ENCODE results near the gene MFSD2B. TPM values are rescaled to one million over a fixed set of nuclear protein-coding genes. Genes with fewer than 3 reads are reported as not detected.
A peak's percentile ranks its signal among the peaks of the same experiment; 100 is the strongest.

MFSD2B gene
- 0.52 TPM for total RNA-seq

DNA sequence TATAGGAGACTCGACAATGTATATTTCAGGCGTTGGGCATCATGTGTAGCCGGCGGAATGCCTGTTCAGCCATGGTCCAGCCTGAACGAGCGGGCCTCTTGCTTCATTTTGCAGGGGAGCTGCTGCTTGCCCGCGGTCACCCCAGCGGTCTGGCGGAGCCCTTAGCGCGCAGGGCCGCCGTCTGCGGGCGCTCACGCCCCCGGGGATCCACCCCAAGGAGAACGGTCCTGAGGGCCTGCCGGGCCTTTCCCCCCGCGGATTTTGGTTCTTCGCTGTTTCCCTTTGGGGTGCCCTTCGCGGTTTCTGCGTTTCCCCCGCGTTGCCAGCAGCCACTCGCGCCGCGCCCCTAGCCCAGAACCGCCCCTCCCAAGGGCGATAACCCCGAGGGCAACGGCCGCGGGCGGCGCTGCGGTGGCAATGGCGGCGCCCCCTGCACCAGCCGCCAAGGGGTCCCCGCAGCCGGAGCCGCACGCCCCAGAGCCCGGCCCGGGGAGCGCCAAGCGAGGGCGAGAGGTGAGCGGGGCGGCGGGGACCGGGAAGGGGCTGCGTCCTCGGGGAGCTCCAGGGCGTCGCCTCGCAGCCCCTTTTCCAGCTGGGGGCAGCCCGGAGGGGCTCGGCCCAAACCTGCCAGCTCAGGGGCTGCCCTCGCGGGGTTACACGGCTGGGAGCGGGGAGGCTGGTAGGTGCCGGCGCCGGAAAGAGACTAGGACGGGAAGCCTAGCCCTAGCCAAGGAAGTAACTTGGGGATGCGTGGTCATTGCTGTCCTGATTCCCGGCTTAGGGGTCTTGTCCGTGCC lies at the start of gene MFSD2B:
TSS of gene MFSD2B (plus strand) at position 406 of the 797 bp plus-strand sequence. CDS start at position 418, 12 bp downstream.
- peak within 1 kb of the TSS; percentile 32 to 48 (median 35) for H3K4me3 ChIP-seq (ENCODE audit: low read length in 3 of 3)
- H3K27ac ChIP-seq (ENCODE audit: low read depth, low read length): no peak within 1 kb of the TSS
- no peaks in the 10 kb centered on the region for H3K9me3 ChIP-seq (ENCODE audit: control insufficient read depth in 3 of 3, low read length in 3 of 3)

GRCh38 chr2:23967846-23968245 lies 42.0 kb upstream of the MFSD2B start:
- Histone ChIP-seq H3K9me3 (ENCODE audit: control insufficient read depth in 3 of 3, low read length in 3 of 3) (no peaks in the 10 kb centered on the region), H3K9ac (ENCODE audit: low read depth in 1 of 3, low read length in 3 of 3) (no peak overlapping the region), H3K27ac (ENCODE audit: low read depth, low read length) (no peak overlapping the region), H3K36me3 (ENCODE audit: control insufficient read depth in 3 of 3, insufficient read depth in 3 of 3, low read length in 3 of 3) (peaks cover 7 to 16% (median 7%) of the 10 kb centered on the region in 3 donors), H3K4me1 (ENCODE audit: control insufficient read depth in 3 of 3, insufficient read depth in 3 of 3, low read length in 3 of 3) (no peaks in the 10 kb centered on the region), H3K4me3 (ENCODE audit: low read length in 3 of 3) (no peak overlapping the region), H3K27me3 (ENCODE audit: control insufficient read depth in 3 of 3, insufficient read depth in 3 of 3, low read length in 3 of 3) (no peaks in the 10 kb centered on the region)

More for the DNA sequence above, at the start of gene MFSD2B:
- H3K9ac ChIP-seq (ENCODE audit: low read depth in 1 of 3, low read length in 3 of 3): peak within 1 kb of the TSS in 2 of 3 donors; percentile 14 to 45
- no peaks in the 10 kb centered on the region for H3K36me3 ChIP-seq (ENCODE audit: control insufficient read depth in 3 of 3, insufficient read depth in 3 of 3, low read length in 3 of 3)
- H3K4me1 ChIP-seq (ENCODE audit: control insufficient read depth in 3 of 3, insufficient read depth in 3 of 3, low read length in 3 of 3): peaks cover 8 to 12% (median 9%) of the 10 kb centered on the region in 3 donors
- H3K27me3 ChIP-seq (ENCODE audit: control insufficient read depth in 3 of 3, insufficient read depth in 3 of 3, low read length in 3 of 3): peaks cover 27 to 36% (median 28%) of the 10 kb centered on the region in 3 donors

DNA sequence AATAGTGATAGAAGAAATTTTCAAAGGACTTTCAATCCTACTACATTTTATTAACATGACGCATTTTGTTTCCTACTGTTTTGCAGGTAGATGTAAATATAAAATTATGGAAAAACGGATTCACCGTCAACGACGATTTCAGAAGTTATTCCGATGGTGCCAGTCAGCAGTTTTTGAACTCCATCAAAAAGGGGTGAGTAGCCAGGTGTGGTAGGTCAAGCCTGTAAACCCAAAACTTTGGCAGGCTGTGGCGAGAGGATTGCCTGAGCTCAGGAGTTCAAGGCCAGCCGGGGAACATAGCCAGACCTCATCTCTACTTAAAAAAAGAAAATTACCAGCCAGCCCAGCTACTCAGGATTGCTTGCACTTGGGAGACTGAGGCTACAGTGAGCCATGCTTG lies 33.0 kb upstream of the MFSD2B start:
- Histone ChIP-seq H3K4me1 (ENCODE audit: control insufficient read depth in 3 of 3, insufficient read depth in 3 of 3, low read length in 3 of 3) (no peaks in the 10 kb centered on the region), H3K27me3 (ENCODE audit: control insufficient read depth in 3 of 3, insufficient read depth in 3 of 3, low read length in 3 of 3) (no peaks in the 10 kb centered on the region)

GRCh38 chr2:23988371-23988770 lies 21.5 kb upstream of the MFSD2B start:
- H3K36me3 ChIP-seq (ENCODE audit: control insufficient read depth in 3 of 3, insufficient read depth in 3 of 3, low read length in 3 of 3): peaks cover 0 to 16% (median 2%) of the 10 kb centered on the region in 3 donors
- no peak overlapping the region for H3K27ac ChIP-seq (ENCODE audit: low read depth, low read length)
- H3K9me3 ChIP-seq (ENCODE audit: control insufficient read depth in 3 of 3, low read length in 3 of 3): no peaks in the 10 kb centered on the region
- H3K4me1 ChIP-seq (ENCODE audit: control insufficient read depth in 3 of 3, insufficient read depth in 3 of 3, low read length in 3 of 3): no peaks in the 10 kb centered on the region
- no peaks in the 10 kb centered on the region for H3K27me3 ChIP-seq (ENCODE audit: control insufficient read depth in 3 of 3, insufficient read depth in 3 of 3, low read length in 3 of 3)
- H3K9ac ChIP-seq (ENCODE audit: low read depth in 1 of 3, low read length in 3 of 3): no peak overlapping the region
- H3K4me3 ChIP-seq (ENCODE audit: low read length in 3 of 3): no peak overlapping the region

More for the DNA sequence above, 33.0 kb upstream of the MFSD2B start:
- H3K27ac ChIP-seq (ENCODE audit: low read depth, low read length): no peak overlapping the region
- H3K9ac ChIP-seq (ENCODE audit: low read depth in 1 of 3, low read length in 3 of 3): no peak overlapping the region
- peaks cover 6 to 23% (median 19%) of the 10 kb centered on the region in 3 donors for H3K36me3 ChIP-seq (ENCODE audit: control insufficient read depth in 3 of 3, insufficient read depth in 3 of 3, low read length in 3 of 3)
- H3K9me3 ChIP-seq (ENCODE audit: control insufficient read depth in 3 of 3, low read length in 3 of 3): no peaks in the 10 kb centered on the region
- H3K4me3 ChIP-seq (ENCODE audit: low read length in 3 of 3): no peak overlapping the region

DNA sequence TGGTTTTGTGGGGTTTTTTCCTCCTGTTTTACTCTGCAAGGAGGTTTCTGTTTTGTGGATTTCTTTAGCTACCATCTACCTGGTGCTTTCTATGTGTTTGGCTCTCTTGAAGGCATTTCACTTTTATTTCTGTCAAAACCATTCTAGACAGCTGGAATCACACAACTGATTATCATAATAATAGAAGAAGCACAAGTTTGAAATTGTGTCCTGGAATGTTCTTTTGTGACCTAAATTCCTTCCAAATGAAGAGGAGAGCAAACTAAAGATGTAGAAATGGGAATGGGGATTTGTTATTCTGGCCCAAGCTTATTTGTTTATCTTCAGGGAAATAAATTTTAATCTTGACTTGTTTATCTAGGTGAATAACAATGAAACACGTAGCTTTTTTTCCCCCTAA lies 17.0 kb upstream of the MFSD2B start:
- Histone ChIP-seq H3K4me1 (ENCODE audit: control insufficient read depth in 3 of 3, insufficient read depth in 3 of 3, low read length in 3 of 3) (no peaks in the 10 kb centered on the region), H3K4me3 (ENCODE audit: low read length in 3 of 3) (no peak overlapping the region), H3K9me3 (ENCODE audit: control insufficient read depth in 3 of 3, low read length in 3 of 3) (no peaks in the 10 kb centered on the region), H3K27ac (ENCODE audit: low read depth, low read length) (no peak overlapping the region), H3K27me3 (ENCODE audit: control insufficient read depth in 3 of 3, insufficient read depth in 3 of 3, low read length in 3 of 3) (no peaks in the 10 kb centered on the region), H3K9ac (ENCODE audit: low read depth in 1 of 3, low read length in 3 of 3) (no peak overlapping the region), H3K36me3 (ENCODE audit: control insufficient read depth in 3 of 3, insufficient read depth in 3 of 3, low read length in 3 of 3) (peaks cover 0 to 4% (median 0%) of the 10 kb centered on the region in 3 donors)

GRCh38 chr2:23993736-23994269 lies 16.1 kb upstream of the MFSD2B start:
- peaks cover 0 to 5% (median 0%) of the 10 kb centered on the region in 3 donors for H3K36me3 ChIP-seq (ENCODE audit: control insufficient read depth in 3 of 3, insufficient read depth in 3 of 3, low read length in 3 of 3)
- H3K27me3 ChIP-seq (ENCODE audit: control insufficient read depth in 3 of 3, insufficient read depth in 3 of 3, low read length in 3 of 3): no peaks in the 10 kb centered on the region
- H3K27ac ChIP-seq (ENCODE audit: low read depth, low read length): no peak overlapping the region
- H3K4me1 ChIP-seq (ENCODE audit: control insufficient read depth in 3 of 3, insufficient read depth in 3 of 3, low read length in 3 of 3): no peaks in the 10 kb centered on the region
- H3K4me3 ChIP-seq (ENCODE audit: low read length in 3 of 3): no peak overlapping the region
- no peak overlapping the region for H3K9ac ChIP-seq (ENCODE audit: low read depth in 1 of 3, low read length in 3 of 3)
- no peaks in the 10 kb centered on the region for H3K9me3 ChIP-seq (ENCODE audit: control insufficient read depth in 3 of 3, low read length in 3 of 3)

DNA sequence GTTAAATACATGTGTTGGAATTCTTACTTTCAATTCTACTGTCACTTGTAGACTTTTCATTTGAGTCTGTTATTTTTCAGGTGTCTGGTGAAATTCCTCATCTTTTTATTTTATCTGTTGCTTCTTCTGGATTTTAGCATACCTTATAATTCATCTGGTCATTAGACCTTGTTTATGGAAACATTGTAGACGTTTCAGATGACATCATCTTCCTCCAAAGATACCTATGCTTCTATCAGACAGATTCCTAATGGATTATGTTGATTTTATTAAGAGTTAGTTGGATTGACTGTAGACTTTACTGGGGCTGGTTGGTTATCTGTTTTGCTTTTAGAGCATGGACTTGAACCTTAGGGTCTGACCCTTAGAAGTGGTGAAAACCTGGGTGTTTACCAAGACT lies 15.3 kb upstream of the MFSD2B start:
- H3K4me3 ChIP-seq (ENCODE audit: low read length in 3 of 3): no peak overlapping the region
- no peaks in the 10 kb centered on the region for H3K4me1 ChIP-seq (ENCODE audit: control insufficient read depth in 3 of 3, insufficient read depth in 3 of 3, low read length in 3 of 3)
- H3K9ac ChIP-seq (ENCODE audit: low read depth in 1 of 3, low read length in 3 of 3): no peak overlapping the region
- no peaks in the 10 kb centered on the region for H3K27me3 ChIP-seq (ENCODE audit: control insufficient read depth in 3 of 3, insufficient read depth in 3 of 3, low read length in 3 of 3)
- H3K9me3 ChIP-seq (ENCODE audit: control insufficient read depth in 3 of 3, low read length in 3 of 3): no peaks in the 10 kb centered on the region
- peaks cover 0 to 10% (median 2%) of the 10 kb centered on the region in 3 donors for H3K36me3 ChIP-seq (ENCODE audit: control insufficient read depth in 3 of 3, insufficient read depth in 3 of 3, low read length in 3 of 3)
- no peak overlapping the region for H3K27ac ChIP-seq (ENCODE audit: low read depth, low read length)

DNA sequence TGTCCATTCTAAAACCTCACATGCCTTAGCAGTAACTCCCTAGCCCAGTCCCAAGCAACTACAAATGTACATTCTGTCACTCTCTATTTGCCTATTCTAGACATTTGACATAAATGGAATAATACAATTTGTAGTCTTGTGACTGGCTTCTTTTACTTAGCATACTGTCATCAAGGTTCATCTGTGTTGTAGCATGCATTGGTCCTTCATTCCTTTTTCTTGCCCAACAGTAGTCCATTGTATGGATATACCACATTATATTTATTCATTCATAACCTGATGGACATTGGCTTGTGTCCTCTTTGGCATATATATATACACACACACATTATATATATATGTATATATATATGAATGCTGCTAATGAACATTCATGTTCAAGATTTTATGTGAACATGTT lies 2.2 kb upstream of the MFSD2B start:
- H3K4me3 ChIP-seq (ENCODE audit: low read length in 3 of 3): no peak overlapping the region
- peaks cover 0 to 2% (median 0%) of the 10 kb centered on the region in 3 donors for H3K36me3 ChIP-seq (ENCODE audit: control insufficient read depth in 3 of 3, insufficient read depth in 3 of 3, low read length in 3 of 3)
- H3K27ac ChIP-seq (ENCODE audit: low read depth, low read length): no peak overlapping the region
- peaks cover 27 to 30% (median 28%) of the 10 kb centered on the region in 3 donors for H3K27me3 ChIP-seq (ENCODE audit: control insufficient read depth in 3 of 3, insufficient read depth in 3 of 3, low read length in 3 of 3)
- H3K4me1 ChIP-seq (ENCODE audit: control insufficient read depth in 3 of 3, insufficient read depth in 3 of 3, low read length in 3 of 3): peaks cover 8 to 12% (median 9%) of the 10 kb centered on the region in 3 donors
- H3K9ac ChIP-seq (ENCODE audit: low read depth in 1 of 3, low read length in 3 of 3): no peak overlapping the region
- H3K9me3 ChIP-seq (ENCODE audit: control insufficient read depth in 3 of 3, low read length in 3 of 3): no peaks in the 10 kb centered on the region

GRCh38 chr2:24008672-24009366 lies 1.1 kb upstream of the MFSD2B start:
- no peak overlapping the region for H3K9ac ChIP-seq (ENCODE audit: low read depth in 1 of 3, low read length in 3 of 3)
- peaks cover 27 to 36% (median 28%) of the 10 kb centered on the region in 3 donors for H3K27me3 ChIP-seq (ENCODE audit: control insufficient read depth in 3 of 3, insufficient read depth in 3 of 3, low read length in 3 of 3)
- no peaks in the 10 kb centered on the region for H3K9me3 ChIP-seq (ENCODE audit: control insufficient read depth in 3 of 3, low read length in 3 of 3)
- H3K4me1 ChIP-seq (ENCODE audit: control insufficient read depth in 3 of 3, insufficient read depth in 3 of 3, low read length in 3 of 3): peaks cover 8 to 12% (median 9%) of the 10 kb centered on the region in 3 donors
- no peak overlapping the region for H3K4me3 ChIP-seq (ENCODE audit: low read length in 3 of 3)
- H3K36me3 ChIP-seq (ENCODE audit: control insufficient read depth in 3 of 3, insufficient read depth in 3 of 3, low read length in 3 of 3): no peaks in the 10 kb centered on the region
- H3K27ac ChIP-seq (ENCODE audit: low read depth, low read length): no peak overlapping the region

DNA sequence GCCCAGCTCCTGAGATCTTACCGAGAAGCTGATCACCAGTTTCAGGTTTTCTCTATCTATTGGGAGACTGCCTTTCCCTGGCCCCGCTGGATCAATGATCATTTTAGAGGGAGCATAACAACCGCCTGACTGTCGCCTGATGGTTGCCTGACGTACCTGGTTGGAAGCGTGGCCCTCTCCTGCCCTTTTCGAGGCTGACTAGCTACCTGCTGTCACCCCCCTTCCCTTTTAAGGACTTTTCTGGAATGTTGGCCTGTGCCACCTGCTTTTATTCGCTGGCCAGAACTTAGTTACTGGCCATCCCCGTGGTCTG lies 562 bp upstream of the MFSD2B start:
- Histone ChIP-seq H3K36me3 (ENCODE audit: control insufficient read depth in 3 of 3, insufficient read depth in 3 of 3, low read length in 3 of 3) (no peaks in the 10 kb centered on the region), H3K9me3 (ENCODE audit: control insufficient read depth in 3 of 3, low read length in 3 of 3) (no peaks in the 10 kb centered on the region), H3K4me1 (ENCODE audit: control insufficient read depth in 3 of 3, insufficient read depth in 3 of 3, low read length in 3 of 3) (peaks cover 8 to 12% (median 9%) of the 10 kb centered on the region in 3 donors), H3K27me3 (ENCODE audit: control insufficient read depth in 3 of 3, insufficient read depth in 3 of 3, low read length in 3 of 3) (peaks cover 27 to 36% (median 28%) of the 10 kb centered on the region in 3 donors), H3K27ac (ENCODE audit: low read depth, low read length) (no peak overlapping the region), H3K9ac (ENCODE audit: low read depth in 1 of 3, low read length in 3 of 3) (peak overlapping the region in 1 of 3 donors; percentile 45), H3K4me3 (ENCODE audit: low read length in 3 of 3) (peak overlapping the region in 2 of 3 donors; percentile 32 to 48)

Data from skeletal muscle tissue (tissue), 4 donors.